IgD-negative memory B cell (primary cell): Measurements from ENCODE around the gene PEX12. TPM values are rescaled to one million over a fixed set of nuclear protein-coding genes. Genes with fewer than 3 reads are reported as not detected.
"Not testable (repeated sequence)": the region's sequence is repeated elsewhere in the genome, so short reads cannot be mapped to it uniquely, and the experiment has no call there.

Experiments used
- H3K27ac Mint-ChIP-seq, 3 donors: one replicate each; pipeline ENCODE4 v1.8.0; 2020 to 2022; ENCODE audit warnings: mild to moderate bottlenecking in 3 of 3, mixed read lengths in 3 of 3, moderate library complexity in 1 of 3
- H3K27me3 Mint-ChIP-seq: one replicate; pipeline ENCODE4 v1.8.0; 2021; ENCODE audit warnings: mixed read lengths
- H3K36me3 Mint-ChIP-seq: one replicate; pipeline ENCODE4 v1.8.0; 2020; ENCODE audit warnings: mild to moderate bottlenecking, mixed read lengths
- H3K4me1 Mint-ChIP-seq, 3 donors: one replicate each; pipeline ENCODE4 v1.8.0; 2020 to 2022; ENCODE audit warnings: mixed read lengths in 3 of 3, mild to moderate bottlenecking in 1 of 3
- H3K4me3 Mint-ChIP-seq, 4 donors: one replicate each; pipeline ENCODE4 v1.8.0; 2020 to 2022; ENCODE audit warnings: mild to moderate bottlenecking in 4 of 4, mixed read lengths in 4 of 4, moderate library complexity in 3 of 4
- H3K9me3 Mint-ChIP-seq, 3 donors: one replicate each; pipeline ENCODE4 v1.8.0; 2020 to 2021; ENCODE audit warnings: mixed read lengths in 3 of 3, mild to moderate bottlenecking in 1 of 3
- polyA plus RNA-seq: library from polyadenylated mRNA; unstranded; fragments of 300-500 nt; fragmentation: Illumina TruSeq; gene quantifications from one replicate; pipeline ENCODE4 v1.2.3, GENCODE V29; 2021

PEX12 gene
- 1.3 TPM for polyA plus RNA-seq

DNA sequence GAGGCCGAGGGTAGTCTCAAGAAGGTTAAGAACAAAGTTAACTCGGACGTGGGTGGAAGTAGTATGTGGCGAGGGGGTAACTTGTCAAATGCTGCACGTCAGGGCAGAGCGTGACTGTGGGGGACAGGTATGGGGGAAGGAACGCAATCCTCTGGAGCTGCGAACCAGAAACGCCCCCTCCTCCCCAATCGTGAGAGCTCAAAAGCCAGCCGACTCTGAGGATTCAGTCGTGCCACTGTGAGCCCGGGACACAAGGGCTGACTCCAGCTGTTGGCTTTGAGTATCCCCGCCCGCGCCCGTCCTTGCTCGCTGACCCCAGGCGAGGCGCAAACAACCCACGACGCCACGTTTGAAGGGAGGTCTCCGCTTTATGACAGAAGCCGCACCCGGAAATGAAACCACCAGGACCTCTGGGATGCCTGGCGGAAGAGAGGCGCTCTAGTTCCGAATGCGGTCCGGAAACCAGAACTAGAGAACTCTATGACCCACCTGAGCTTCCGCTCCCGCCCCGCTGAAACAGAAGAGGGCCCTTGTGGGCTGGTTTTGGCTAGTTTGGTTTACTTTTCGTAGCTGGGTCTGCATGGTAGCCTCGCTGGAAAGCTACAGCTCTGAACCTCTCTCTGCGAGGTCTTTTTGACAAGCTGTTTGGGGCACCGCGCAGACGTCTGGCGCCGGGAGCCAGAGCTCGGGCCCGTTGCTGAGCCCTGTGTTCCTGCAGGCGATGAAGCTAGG lies at the start of gene PEX12:
Gene PEX12, minus strand, starts transcription at position 375 of the 732 bp plus-strand sequence. CDS start 550 bp downstream, outside the sequence.
- peak within 1 kb of the TSS; percentile 98 to 99 (median 98) for H3K27ac Mint-ChIP-seq
- peak within 1 kb of the TSS; percentile 93 to 100 (median 100) for H3K4me3 Mint-ChIP-seq
- no peaks in the 10 kb centered on the region for H3K9me3 Mint-ChIP-seq
- peaks cover 5% of the 10 kb centered on the region for H3K36me3 Mint-ChIP-seq
- H3K27me3 Mint-ChIP-seq = peaks cover under 1% of the 10 kb centered on the region
- peaks cover 16 to 20% (median 19%) of the 10 kb centered on the region in 3 donors for H3K4me1 Mint-ChIP-seq

- peaks cover 2 to 6% (median 3%) of the 10 kb centered on the region in 3 donors for H3K4me1 Mint-ChIP-seq
- H3K36me3 Mint-ChIP-seq = peaks cover 10% of the 10 kb centered on the region
- H3K4me3 Mint-ChIP-seq = no peak overlapping the region
- H3K9me3 Mint-ChIP-seq = no peaks in the 10 kb centered on the region
- no peaks in the 10 kb centered on the region for H3K27me3 Mint-ChIP-seq
- H3K27ac Mint-ChIP-seq = no peak overlapping the region
These were observed 49.0 kb upstream of the PEX12 start for GRCh38 chr17:35627417-35627816.

DNA sequence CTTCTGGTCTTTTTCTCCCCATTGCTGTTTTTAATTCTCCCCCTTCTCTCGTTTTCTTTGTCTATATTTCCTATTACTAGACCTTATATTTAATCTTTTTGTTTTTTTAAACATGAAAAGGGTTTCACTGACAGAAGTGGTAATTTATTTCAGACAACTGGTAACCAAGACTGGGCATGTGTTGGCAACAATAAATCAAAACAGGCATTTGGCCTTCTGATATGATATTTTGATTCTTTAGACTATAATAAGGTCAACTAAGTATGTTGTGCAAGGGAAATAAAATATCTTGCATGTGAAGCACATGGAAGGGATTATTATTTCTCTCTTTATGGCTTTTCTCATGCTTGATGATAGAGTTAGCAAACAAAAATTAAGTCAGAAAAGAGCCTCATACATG lies 43.4 kb upstream of the PEX12 start:
- peaks cover 6 to 9% (median 9%) of the 10 kb centered on the region in 3 donors for H3K4me1 Mint-ChIP-seq
- H3K4me3 Mint-ChIP-seq = no peak overlapping the region
- peaks cover 7% of the 10 kb centered on the region for H3K36me3 Mint-ChIP-seq
- H3K9me3 Mint-ChIP-seq = no peaks in the 10 kb centered on the region
- H3K27me3 Mint-ChIP-seq = no peaks in the 10 kb centered on the region
- no peak overlapping the region for H3K27ac Mint-ChIP-seq

GRCh38 chr17:35618628-35619027 lies 40.3 kb upstream of the PEX12 start:
- H3K9me3 Mint-ChIP-seq = no peaks in the 10 kb centered on the region
- H3K27me3 Mint-ChIP-seq = no peaks in the 10 kb centered on the region
- peaks cover 4 to 11% (median 9%) of the 10 kb centered on the region in 3 donors for H3K4me1 Mint-ChIP-seq
- H3K27ac Mint-ChIP-seq = no peak overlapping the region
- no peak overlapping the region for H3K4me3 Mint-ChIP-seq
- peaks cover 2% of the 10 kb centered on the region for H3K36me3 Mint-ChIP-seq

- H3K27ac Mint-ChIP-seq = no peak overlapping the region
- no peaks in the 10 kb centered on the region for H3K27me3 Mint-ChIP-seq
- no peaks in the 10 kb centered on the region for H3K9me3 Mint-ChIP-seq
- H3K4me3 Mint-ChIP-seq = no peak overlapping the region
- H3K4me1 Mint-ChIP-seq = peaks cover 4 to 11% (median 9%) of the 10 kb centered on the region in 3 donors
- H3K36me3 Mint-ChIP-seq = peaks cover 1% of the 10 kb centered on the region
These were observed 39.1 kb upstream of the PEX12 start for GRCh38 chr17:35617505-35617904.

DNA sequence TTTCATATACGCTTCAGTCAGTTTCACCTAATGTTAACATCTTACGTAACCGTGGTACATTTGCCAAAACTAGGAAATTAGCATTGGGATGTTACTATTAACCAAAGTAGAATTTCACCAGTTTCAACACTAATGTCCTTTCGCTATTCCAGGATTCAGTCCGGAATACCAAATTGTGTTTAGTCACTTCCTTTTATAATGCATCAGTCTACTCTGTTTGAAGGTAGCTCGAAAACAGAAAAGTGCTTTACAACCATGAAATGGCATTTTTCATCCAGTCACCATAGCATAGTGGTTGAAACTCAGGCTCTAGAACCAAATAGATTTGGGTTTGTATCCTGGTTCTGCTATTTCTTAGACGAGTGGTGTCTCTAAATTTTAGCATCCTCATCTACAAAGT lies 38.2 kb upstream of the PEX12 start:
- peaks cover 4% of the 10 kb centered on the region for H3K36me3 Mint-ChIP-seq
- no peak overlapping the region for H3K4me3 Mint-ChIP-seq
- no peaks in the 10 kb centered on the region for H3K9me3 Mint-ChIP-seq
- no peak overlapping the region for H3K27ac Mint-ChIP-seq
- H3K27me3 Mint-ChIP-seq = no peaks in the 10 kb centered on the region
- H3K4me1 Mint-ChIP-seq = peaks cover 4 to 11% (median 9%) of the 10 kb centered on the region in 3 donors

DNA sequence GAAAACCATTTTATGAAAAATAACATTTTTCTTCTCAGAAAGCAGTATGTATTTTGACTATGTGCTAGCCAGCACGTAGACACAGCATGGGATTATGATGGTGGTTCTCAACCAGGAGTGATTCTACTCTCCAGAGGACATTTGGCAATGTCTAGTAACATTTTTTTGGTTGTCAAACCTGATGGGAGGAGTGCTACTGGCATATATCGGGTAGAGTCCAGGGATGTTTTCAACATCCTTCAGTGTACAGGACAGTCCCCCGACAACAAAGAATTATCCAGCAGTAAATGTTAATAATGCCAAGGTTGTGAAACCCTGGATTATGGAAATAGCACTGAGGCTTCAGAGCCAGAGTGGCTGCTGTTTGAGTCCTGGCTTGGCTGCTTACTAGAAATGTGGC lies 36.4 kb upstream of the PEX12 start:
- Mint-ChIP-seq H3K9me3 (no peaks in the 10 kb centered on the region), H3K36me3 (peaks cover 4% of the 10 kb centered on the region)

DNA sequence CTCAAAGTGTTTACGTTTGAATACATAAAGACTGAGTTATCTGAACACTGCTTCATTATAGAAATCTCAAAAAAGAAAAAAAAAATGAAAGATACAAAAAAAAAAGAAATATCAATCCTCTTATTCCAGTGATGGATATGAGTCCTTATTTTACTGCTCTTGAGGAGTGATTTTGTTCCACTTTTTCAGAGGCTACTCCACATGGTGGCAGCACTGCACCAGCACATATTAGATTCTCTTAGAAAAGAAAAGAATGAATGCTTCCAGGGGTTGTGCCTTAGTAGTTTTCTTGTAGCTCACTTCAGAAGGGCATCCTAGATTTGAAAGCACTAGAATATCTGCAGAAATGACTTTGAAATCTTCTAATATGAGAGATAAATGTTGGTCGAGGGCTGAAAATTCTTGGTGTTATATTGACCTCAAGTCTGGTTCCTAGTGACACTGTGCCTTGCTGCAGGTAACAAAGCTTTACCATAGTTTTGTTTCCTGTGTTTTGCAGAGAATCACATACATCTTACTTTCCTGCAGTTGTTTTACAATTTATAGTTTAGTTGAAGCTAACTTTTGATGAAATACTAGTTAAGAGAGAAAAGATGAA lies 34.7 kb upstream of the PEX12 start:
- H3K36me3 Mint-ChIP-seq = peaks cover 4% of the 10 kb centered on the region
- H3K4me3 Mint-ChIP-seq = no peak overlapping the region
- no peak overlapping the region for H3K27ac Mint-ChIP-seq
- H3K27me3 Mint-ChIP-seq = no peaks in the 10 kb centered on the region
- H3K4me1 Mint-ChIP-seq = peaks cover 0 to 5% (median 3%) of the 10 kb centered on the region in 3 donors
- no peaks in the 10 kb centered on the region for H3K9me3 Mint-ChIP-seq

More for the DNA sequence above, 36.4 kb upstream of the PEX12 start:
- H3K4me1 Mint-ChIP-seq = peaks cover 4 to 11% (median 9%) of the 10 kb centered on the region in 3 donors
- H3K4me3 Mint-ChIP-seq = no peak overlapping the region
- H3K27me3 Mint-ChIP-seq = no peaks in the 10 kb centered on the region
- no peak overlapping the region for H3K27ac Mint-ChIP-seq

GRCh38 chr17:35610746-35611145 lies 32.4 kb upstream of the PEX12 start:
- H3K9me3 Mint-ChIP-seq, H3K4me3 Mint-ChIP-seq, H3K27ac Mint-ChIP-seq, H3K36me3 Mint-ChIP-seq, H3K4me1 Mint-ChIP-seq, H3K27me3 Mint-ChIP-seq: not testable (repeated sequence)

DNA sequence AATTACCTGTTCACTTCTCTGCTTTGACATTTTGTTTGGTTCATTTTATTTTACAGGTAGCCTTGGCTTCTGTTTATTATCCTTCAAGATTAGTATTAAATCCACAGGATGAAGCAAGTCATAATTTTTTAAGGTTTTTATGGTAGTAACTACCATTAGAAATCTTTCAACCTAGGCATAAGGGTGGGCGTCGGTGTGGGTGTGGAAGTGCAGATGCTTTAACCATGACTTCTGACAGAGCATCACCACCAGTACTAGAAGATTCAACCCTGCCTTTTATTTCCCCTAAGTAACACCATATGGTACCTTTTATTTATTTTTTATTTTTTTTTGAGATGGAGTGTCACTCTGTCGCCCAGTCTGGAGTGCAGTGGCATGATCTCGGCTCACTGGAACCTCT lies 31.5 kb upstream of the PEX12 start:
- Mint-ChIP-seq H3K9me3 (no peaks in the 10 kb centered on the region), H3K4me1 (no peaks in the 10 kb centered on the region), H3K4me3 (no peak overlapping the region), H3K36me3 (peaks cover 3% of the 10 kb centered on the region), H3K27me3 (no peaks in the 10 kb centered on the region), H3K27ac (no peak overlapping the region)

DNA sequence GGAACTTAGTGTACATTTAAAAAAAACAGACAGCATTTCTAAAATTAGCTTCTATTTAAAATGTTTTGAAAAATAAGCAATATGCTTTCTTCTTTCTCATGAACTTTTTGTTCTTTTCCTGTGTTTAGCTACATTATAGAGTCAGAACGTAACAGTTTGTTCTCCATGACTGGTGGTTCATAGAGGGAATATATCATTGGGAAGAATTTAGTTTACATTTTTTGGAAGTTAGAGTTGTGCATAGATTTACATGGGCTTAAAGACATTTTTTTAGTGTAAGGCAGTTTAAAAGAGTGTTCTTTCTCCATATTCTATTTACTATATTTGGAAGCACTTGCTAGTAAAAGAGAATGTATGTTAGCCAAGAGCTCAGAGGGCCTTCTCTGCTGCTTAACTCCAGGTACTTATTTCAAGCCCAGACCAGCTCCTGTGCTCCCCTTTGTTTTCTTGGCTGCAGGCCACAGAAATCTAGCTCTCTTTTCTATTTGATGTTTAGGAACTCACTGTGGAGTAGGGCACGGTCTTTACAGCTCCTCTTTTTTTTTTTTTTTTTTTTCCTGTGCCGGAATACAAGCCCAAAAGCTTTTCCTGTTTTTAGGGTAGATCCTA lies 29.0 kb upstream of the PEX12 start:
- Mint-ChIP-seq H3K27me3 (no peaks in the 10 kb centered on the region), H3K27ac (no peak overlapping the region), H3K9me3 (no peaks in the 10 kb centered on the region), H3K36me3 (peaks cover 3% of the 10 kb centered on the region), H3K4me3 (no peak overlapping the region), H3K4me1 (no peaks in the 10 kb centered on the region)

GRCh38 chr17:35605678-35606077 lies 27.3 kb upstream of the PEX12 start:
- Mint-ChIP-seq H3K4me1 (no peaks in the 10 kb centered on the region), H3K4me3 (no peak overlapping the region), H3K36me3 (no peaks in the 10 kb centered on the region), H3K27me3 (no peaks in the 10 kb centered on the region), H3K9me3 (no peaks in the 10 kb centered on the region), H3K27ac (no peak overlapping the region)

- H3K27ac Mint-ChIP-seq = no peak overlapping the region
- no peak overlapping the region for H3K4me3 Mint-ChIP-seq
- no peaks in the 10 kb centered on the region for H3K4me1 Mint-ChIP-seq
- no peaks in the 10 kb centered on the region for H3K9me3 Mint-ChIP-seq
- no peaks in the 10 kb centered on the region for H3K27me3 Mint-ChIP-seq
- no peaks in the 10 kb centered on the region for H3K36me3 Mint-ChIP-seq
These were observed 25.3 kb upstream of the PEX12 start for GRCh38 chr17:35603674-35604073.

- peaks cover 2% of the 10 kb centered on the region for H3K36me3 Mint-ChIP-seq
- no peaks in the 10 kb centered on the region for H3K27me3 Mint-ChIP-seq
- H3K9me3 Mint-ChIP-seq = no peaks in the 10 kb centered on the region
- no peak overlapping the region for H3K4me3 Mint-ChIP-seq
- H3K4me1 Mint-ChIP-seq = peaks cover 0 to 4% (median 4%) of the 10 kb centered on the region in 3 donors
- H3K27ac Mint-ChIP-seq = no peak overlapping the region
These were observed 19.2 kb upstream of the PEX12 start for GRCh38 chr17:35597604-35598003.

DNA sequence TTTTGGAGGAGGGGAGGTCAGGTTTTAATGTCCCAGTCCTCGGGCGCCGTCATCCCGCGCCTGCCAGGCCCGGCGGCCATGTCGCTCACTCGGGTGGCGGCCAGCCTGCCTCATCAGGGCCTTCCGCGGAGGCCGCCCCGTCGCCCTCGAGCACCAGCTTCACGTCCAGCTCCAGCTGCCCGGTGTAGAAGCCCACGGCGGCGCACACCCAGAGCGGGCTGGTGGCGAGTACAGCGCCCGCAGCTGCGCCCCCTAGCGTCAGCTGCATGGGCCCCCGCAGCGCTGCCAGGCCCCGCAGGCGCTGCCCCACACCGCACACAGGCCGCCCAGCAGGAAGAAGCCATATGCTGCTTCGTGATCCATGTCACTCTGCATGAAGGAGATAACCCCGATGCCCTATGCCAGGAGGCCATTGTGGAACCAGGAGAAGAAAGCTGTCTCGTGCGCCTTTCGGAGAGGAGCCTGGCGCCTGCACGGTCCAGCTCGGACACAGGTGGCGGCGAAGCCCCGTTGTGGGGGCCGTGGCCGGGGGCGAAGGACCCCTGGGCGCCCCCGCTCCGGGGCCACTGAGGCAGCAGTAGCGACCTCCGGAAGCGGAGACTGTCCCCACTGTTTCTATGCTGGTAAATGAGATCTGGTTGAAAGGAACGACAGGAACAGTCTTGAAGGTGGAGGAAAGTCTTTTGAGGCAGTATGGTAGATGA lies 18.3 kb upstream of the PEX12 start:
- H3K27me3 Mint-ChIP-seq = no peaks in the 10 kb centered on the region
- H3K9me3 Mint-ChIP-seq = no peaks in the 10 kb centered on the region

More for the DNA sequence above, 18.3 kb upstream of the PEX12 start:
- peak overlapping the region in 1 of 4 donors; percentile 40 for H3K4me3 Mint-ChIP-seq
- peaks cover 0 to 5% (median 4%) of the 10 kb centered on the region in 3 donors for H3K4me1 Mint-ChIP-seq
- no peak overlapping the region for H3K27ac Mint-ChIP-seq
- H3K36me3 Mint-ChIP-seq = peaks cover 2% of the 10 kb centered on the region
